Right atrium auricular region (tissue), 2 donors: ENCODE measurements around the gene SIPA1. TPM values are rescaled to one million over a fixed set of nuclear protein-coding genes. Genes with fewer than 3 reads are reported as not detected.

Source experiments
- DNase-seq: peaks from one replicate; pipeline ENCODE4 v3.0.0-alpha.2; 2019; ENCODE audit warnings: low spot score
- H3K27ac ChIP-seq, 2 donors: fragments of 200-600 bp; sonication (generic); 1 replicate in 1 of 2; 2 replicates in 1 of 2; pipeline ENCODE4 v1.5.1; 2016 to 2019
- H3K27me3 ChIP-seq, 2 donors: fragments of 200-600 bp; sonication (generic); one replicate each; pipeline versions ENCODE4 v1.5.1 to v1.6.0; 2017 to 2019
- H3K36me3 ChIP-seq: fragments of 200-600 bp; sonication (generic); one replicate; pipeline ENCODE4 v1.5.1; 2016
- H3K4me1 ChIP-seq, 2 donors: fragments of 200-600 bp; sonication (generic); one replicate each; pipeline versions ENCODE4 v1.5.1 to v1.6.0; 2017 to 2019
- H3K4me3 ChIP-seq, 2 donors: fragments of 200-600 bp; sonication (generic); 1 replicate in 1 of 2; 2 replicates in 1 of 2; pipeline ENCODE4 v1.5.1; 2017 to 2019; ENCODE audit warnings: mild to moderate bottlenecking in 1 of 2, moderate library complexity in 1 of 2
- H3K9me3 ChIP-seq, 2 donors: fragments of 200-600 bp; sonication (generic); one replicate each; pipeline ENCODE4 v1.5.1; 2019
- CTCF ChIP-seq, 2 donors: fragments of 200-600 bp; sonication (generic); IDR thresholded peaks; one replicate each; pipeline ENCODE4 v1.5.1; 2019; ENCODE audit warnings: antibody characterized with exemption in 2 of 2
- microRNA-seq, 2 donors: library from miRNA; unstranded; fragments of <30 nt; microRNA quantifications; one replicate each; pipeline ENCODE4, GENCODE V29; 2016 to 2017; ENCODE audit warnings: borderline number of aligned reads in 2 of 2, borderline replicate concordance in 1 of 2
- total RNA-seq, 2 donors: library from RNA; depleted of rRNA; stranded (reverse); fragments of >200 nt; gene quantifications; one replicate each; pipeline ENCODE4 v1.1.0, GENCODE V29; 2016

Gene SIPA1
- total RNA-seq, 2 donors from 2014 or later: 14.5 to 29.6 TPM

- H3K27ac ChIP-seq: no peak overlapping the region
- no peak overlapping the region for H3K4me3 ChIP-seq
- DNase-seq: no peak
- no peaks in the 10 kb centered on the region for H3K4me1 ChIP-seq
- H3K9me3 ChIP-seq: no peaks in the 10 kb centered on the region
- no peaks in the 10 kb centered on the region for H3K36me3 ChIP-seq
- TF ChIP-seq CTCF (IDR thresholded peaks at IDR 0.05): no peak
- H3K27me3 ChIP-seq: no peaks in the 10 kb centered on the region
Observed at GRCh38 chr11:65696802-65697552, 59.1 kb downstream of the SIPA1 start.

GRCh38 chr11:65698205-65698604, 60.3 kb downstream of the SIPA1 start:
- Histone ChIP-seq H3K27me3 (no peaks in the 10 kb centered on the region), H3K9me3 (no peaks in the 10 kb centered on the region), H3K36me3 (no peaks in the 10 kb centered on the region), H3K4me3 (no peak overlapping the region), H3K4me1 (no peaks in the 10 kb centered on the region), H3K27ac (no peak overlapping the region)
- no peak for TF ChIP-seq CTCF (IDR thresholded peaks at IDR 0.05)
- no peak for DNase-seq

- no peak overlapping the region for H3K27ac ChIP-seq
- no peak for TF ChIP-seq CTCF (IDR thresholded peaks at IDR 0.05)
- no peak overlapping the region for H3K4me3 ChIP-seq
- no peaks in the 10 kb centered on the region for H3K4me1 ChIP-seq
- no peaks in the 10 kb centered on the region for H3K9me3 ChIP-seq
- no peaks in the 10 kb centered on the region for H3K36me3 ChIP-seq
- H3K27me3 ChIP-seq: no peaks in the 10 kb centered on the region
- DNase-seq: no peak
Observed at GRCh38 chr11:65699306-65699705, 61.4 kb downstream of the SIPA1 start.

- H3K9me3 ChIP-seq: no peaks in the 10 kb centered on the region
- H3K27ac ChIP-seq: no peak overlapping the region
- H3K27me3 ChIP-seq: no peaks in the 10 kb centered on the region
- no peaks in the 10 kb centered on the region for H3K4me1 ChIP-seq
- DNase-seq: no peak
- H3K36me3 ChIP-seq: no peaks in the 10 kb centered on the region
- no peak for TF ChIP-seq CTCF (IDR thresholded peaks at IDR 0.05)
- H3K4me3 ChIP-seq: no peak overlapping the region
Observed at GRCh38 chr11:65700399-65700798, 62.5 kb downstream of the SIPA1 start.

Small RNA genes lying within 50 kb of the gene (microRNA-seq; reads per million reads assigned to microRNA genes)
- gene MIR4489 (0 reads per million in 2 donors), gene MIR4690 (0 reads per million in 2 donors)

Other genes starting within 250 kb of the SIPA1 start
- gene NEAT1, start 215.3 kb upstream of the SIPA1 start, total RNA-seq: 10 to 100 TPM; 43.7 to 52.5 TPM
- gene MALAT1, start 139.1 kb upstream of the SIPA1 start, total RNA-seq: 1,000 to 10,000 TPM; 2,120 to 2,577 TPM
- 10 to 100 TPM; 71.8 to 89.7 TPM for gene SCYL1, start 113.0 kb upstream of the SIPA1 start, total RNA-seq
- gene LTBP3, start 79.7 kb upstream of the SIPA1 start, total RNA-seq: 100 to 1,000 TPM; 114 to 161 TPM
- 10 to 100 TPM; 36.1 to 50.6 TPM for gene ZNRD2, start 67.6 kb upstream of the SIPA1 start, total RNA-seq
- 10 to 100 TPM; 25.7 to 51.0 TPM for gene FAM89B, start 65.6 kb upstream of the SIPA1 start, total RNA-seq
- 10 to 100 TPM; 20.5 to 85.3 TPM for gene EHBP1L1, start 62.0 kb upstream of the SIPA1 start, total RNA-seq
- gene KCNK7, start 42.3 kb upstream of the SIPA1 start, total RNA-seq: under 1 TPM in 1 of 2 donors, not detected in 1; 0.39 TPM
- gene MAP3K11, start 23.9 kb upstream of the SIPA1 start, total RNA-seq: 10 to 100 TPM; 21.1 to 30.5 TPM
- gene PCNX3, start 22.3 kb upstream of the SIPA1 start, total RNA-seq: 10 to 100 TPM; 16.1 to 21.8 TPM
- 10 to 100 TPM; 30.7 to 54.9 TPM for gene RELA, start 24.8 kb downstream of the SIPA1 start, total RNA-seq
- 10 to 100 TPM; 29.7 to 50.1 TPM for gene KAT5, start 74.2 kb downstream of the SIPA1 start, total RNA-seq
- 100 to 1,000 TPM; 105 to 194 TPM for gene RNASEH2C, start 82.7 kb downstream of the SIPA1 start, total RNA-seq
- gene AP5B1, start 142.9 kb downstream of the SIPA1 start, total RNA-seq: 10 to 100 TPM in 1 of 2 donors, 1 to 10 TPM in 1; 9.5 to 14.3 TPM
- gene OVOL1, start 149.0 kb downstream of the SIPA1 start, total RNA-seq: not detected
- under 1 TPM; 0.20 to 0.37 TPM for gene SNX32, start 195.9 kb downstream of the SIPA1 start, total RNA-seq
- 100 to 1,000 TPM; 365 to 493 TPM for gene CFL1, start 220.1 kb downstream of the SIPA1 start, total RNA-seq
- gene MUS81, start 222.3 kb downstream of the SIPA1 start, total RNA-seq: 10 to 100 TPM; 23.4 to 26.3 TPM
- 100 to 1,000 TPM; 117 to 156 TPM for gene EFEMP2, start 234.7 kb downstream of the SIPA1 start, total RNA-seq
- 1 to 10 TPM in 1 of 2 donors, under 1 TPM in 1; 0.39 to 1.1 TPM for gene CTSW, start 241.7 kb downstream of the SIPA1 start, total RNA-seq